Measurements from ENCODE around the gene ADAM33. TPM values are rescaled to one million over a fixed set of nuclear protein-coding genes. Genes with fewer than 3 reads are reported as not detected.

Gene ADAM33
- total and polyA plus RNA-seq, 2 of the 13 experiments (the other 11 are each of a cell fraction or from before 2014, with no cell fraction given) = not detected

DNA sequence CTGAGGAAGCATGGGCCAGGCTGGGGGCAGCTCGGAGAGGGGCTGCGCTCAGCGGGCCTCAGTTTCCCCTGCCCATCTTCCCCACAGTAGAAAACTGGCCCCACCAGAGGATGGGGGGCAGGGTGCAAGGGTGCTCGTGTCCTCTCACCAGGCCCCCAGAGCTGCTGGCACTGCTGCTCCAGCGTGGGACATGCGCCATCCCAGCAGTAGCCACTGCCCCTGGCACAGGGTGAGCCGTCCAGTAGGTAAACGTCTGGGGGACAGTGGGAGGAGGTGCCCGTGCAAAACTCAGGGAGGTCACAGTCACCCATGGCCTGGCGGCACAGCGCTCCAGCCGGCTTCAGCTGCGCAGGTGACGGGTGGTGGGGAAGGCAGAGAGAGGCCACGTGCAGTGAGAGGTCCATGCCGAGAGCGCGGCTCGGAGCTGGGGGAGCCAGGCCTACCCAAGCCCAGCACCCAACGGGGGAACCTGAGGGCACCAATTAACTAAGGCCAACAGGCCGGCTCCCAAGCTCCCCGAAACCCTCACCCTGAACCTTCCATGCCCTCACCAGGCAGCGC, 9.7 kb downstream of the ADAM33 start (continued):
- TF ChIP-seq, protein P1, sequence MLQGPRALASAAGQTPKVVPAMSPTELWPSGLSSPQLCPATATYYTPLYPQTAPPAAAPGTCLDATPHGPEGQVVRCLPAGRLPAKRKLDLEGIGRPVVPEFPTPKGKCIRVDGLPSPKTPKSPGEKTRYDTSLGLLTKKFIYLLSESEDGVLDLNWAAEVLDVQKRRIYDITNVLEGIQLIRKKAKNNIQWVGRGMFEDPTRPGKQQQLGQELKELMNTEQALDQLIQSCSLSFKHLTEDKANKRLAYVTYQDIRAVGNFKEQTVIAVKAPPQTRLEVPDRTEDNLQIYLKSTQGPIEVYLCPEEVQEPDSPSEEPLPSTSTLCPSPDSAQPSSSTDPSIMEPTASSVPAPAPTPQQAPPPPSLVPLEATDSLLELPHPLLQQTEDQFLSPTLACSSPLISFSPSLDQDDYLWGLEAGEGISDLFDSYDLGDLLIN (CRISPR knock-in tag; IDR thresholded peaks at IDR 0.05; ENCODE audit: borderline replicate concordance) = no peak
- TF ChIP-seq KDM4B (CRISPR knock-in tag; IDR thresholded peaks at IDR 0.05) (no peak), EEA1 (CRISPR knock-in tag; IDR thresholded peaks at IDR 0.05; ENCODE audit: borderline replicate concordance) (0 out of 2 replicates have a peak, but pooled peaks have one; percentile 35), ELF1 (CRISPR knock-in tag; IDR thresholded peaks at IDR 0.05) (no peak), PCBP1 (IDR thresholded peaks at IDR 0.05; ENCODE audit: borderline replicate concordance, low read depth, low read length) (0 out of 2 replicates have a peak, but pooled peaks have one; percentile 33)
- TF ChIP-seq, protein P2, sequence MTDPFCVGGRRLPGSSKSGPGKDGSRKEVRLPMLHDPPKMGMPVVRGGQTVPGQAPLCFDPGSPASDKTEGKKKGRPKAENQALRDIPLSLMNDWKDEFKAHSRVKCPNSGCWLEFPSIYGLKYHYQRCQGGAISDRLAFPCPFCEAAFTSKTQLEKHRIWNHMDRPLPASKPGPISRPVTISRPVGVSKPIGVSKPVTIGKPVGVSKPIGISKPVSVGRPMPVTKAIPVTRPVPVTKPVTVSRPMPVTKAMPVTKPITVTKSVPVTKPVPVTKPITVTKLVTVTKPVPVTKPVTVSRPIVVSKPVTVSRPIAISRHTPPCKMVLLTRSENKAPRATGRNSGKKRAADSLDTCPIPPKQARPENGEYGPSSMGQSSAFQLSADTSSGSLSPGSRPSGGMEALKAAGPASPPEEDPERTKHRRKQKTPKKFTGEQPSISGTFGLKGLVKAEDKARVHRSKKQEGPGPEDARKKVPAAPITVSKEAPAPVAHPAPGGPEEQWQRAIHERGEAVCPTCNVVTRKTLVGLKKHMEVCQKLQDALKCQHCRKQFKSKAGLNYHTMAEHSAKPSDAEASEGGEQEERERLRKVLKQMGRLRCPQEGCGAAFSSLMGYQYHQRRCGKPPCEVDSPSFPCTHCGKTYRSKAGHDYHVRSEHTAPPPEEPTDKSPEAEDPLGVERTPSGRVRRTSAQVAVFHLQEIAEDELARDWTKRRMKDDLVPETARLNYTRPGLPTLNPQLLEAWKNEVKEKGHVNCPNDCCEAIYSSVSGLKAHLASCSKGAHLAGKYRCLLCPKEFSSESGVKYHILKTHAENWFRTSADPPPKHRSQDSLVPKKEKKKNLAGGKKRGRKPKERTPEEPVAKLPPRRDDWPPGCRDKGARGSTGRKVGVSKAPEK (CRISPR knock-in tag; IDR thresholded peaks at IDR 0.05; ENCODE audit: borderline replicate concordance) = no peak
- TF ChIP-seq, protein P3, sequence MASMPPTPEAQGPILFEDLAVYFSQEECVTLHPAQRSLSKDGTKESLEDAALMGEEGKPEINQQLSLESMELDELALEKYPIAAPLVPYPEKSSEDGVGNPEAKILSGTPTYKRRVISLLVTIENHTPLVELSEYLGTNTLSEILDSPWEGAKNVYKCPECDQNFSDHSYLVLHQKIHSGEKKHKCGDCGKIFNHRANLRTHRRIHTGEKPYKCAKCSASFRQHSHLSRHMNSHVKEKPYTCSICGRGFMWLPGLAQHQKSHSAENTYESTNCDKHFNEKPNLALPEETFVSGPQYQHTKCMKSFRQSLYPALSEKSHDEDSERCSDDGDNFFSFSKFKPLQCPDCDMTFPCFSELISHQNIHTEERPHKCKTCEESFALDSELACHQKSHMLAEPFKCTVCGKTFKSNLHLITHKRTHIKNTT (CRISPR knock-in tag; IDR thresholded peaks at IDR 0.05) = no peak
